HG03095 (cell line): ENCODE results near the gene IFT27.

Experiments
- ATAC-seq: cut with Tn5 transposase; IDR thresholded peaks from one replicate; pipeline ENCODE4 v1.9.1; 2021; ENCODE audit warnings: moderate library complexity; ENCODE audit not compliant: unreplicated experiment

Gene IFT27

GRCh38 chr22:36727927-36728488 is 47.9 kb downstream of the IFT27 start:
- ATAC-seq, result no peak

- ATAC-seq, result no peak
Observed at GRCh38 chr22:36727110-36727509, 48.8 kb downstream of the IFT27 start.

GRCh38 chr22:36726007-36726380 is 49.9 kb downstream of the IFT27 start:
- no peak for ATAC-seq

- ATAC-seq, result no peak
Observed at GRCh38 chr22:36725366-36726006, 50.4 kb downstream of the IFT27 start.

- no peak for ATAC-seq
Observed at GRCh38 chr22:36724836-36725235, 51.1 kb downstream of the IFT27 start.

- no peak for ATAC-seq
Observed at GRCh38 chr22:36722055-36722454, 53.9 kb downstream of the IFT27 start.

- no peak for ATAC-seq
Observed at GRCh38 chr22:36715647-36716046, 60.3 kb downstream of the IFT27 start.

GRCh38 chr22:36714110-36714509 is 61.8 kb downstream of the IFT27 start:
- ATAC-seq, result no peak

GRCh38 chr22:36713436-36713835 is 62.5 kb downstream of the IFT27 start:
- no peak for ATAC-seq
